SK-N-SH treated with all-trans-retinoic acid at 6 μM for 48 hours (cell line): ENCODE measurements around the gene C10orf105.

ENCODE experiments used
- ARNTL ChIP-seq: fragments of 450-650 bp; formaldehyde crosslinking; IDR thresholded peaks from 2 replicates; pipeline ENCODE4 v1.5.0; 2020; ENCODE audit warnings: low read depth, mild to moderate bottlenecking, moderate library complexity, borderline replicate concordance
- GLIS3 ChIP-seq: fragments of 250-450 bp; sonication (Bioruptor Pico); IDR thresholded peaks from 2 replicates; pipeline ENCODE4 v1.5.0; 2020; ENCODE audit warnings: mild to moderate bottlenecking, moderate library complexity
- ISL1 ChIP-seq: fragments of 250-450 bp; sonication (Bioruptor Pico); IDR thresholded peaks from 2 replicates; pipeline ENCODE4 v2.1.2; 2022; ENCODE audit warnings: mild to moderate bottlenecking, moderate library complexity
- RARB ChIP-seq: fragments of 250-450 bp; sonication (Bioruptor Pico); IDR thresholded peaks from 2 replicates; pipeline ENCODE4 v1.8.0; 2021; ENCODE audit warnings: mild to moderate bottlenecking, moderate library complexity
- SNAI2 ChIP-seq: fragments of 250-450 bp; sonication (Bioruptor Pico); IDR thresholded peaks from 2 replicates; pipeline ENCODE4 v1.5.0; 2020; ENCODE audit warnings: mild to moderate bottlenecking, moderate library complexity
- TOX ChIP-seq: fragments of 250-450 bp; sonication (Bioruptor Pico); IDR thresholded peaks from 2 replicates; pipeline ENCODE4 v1.8.0; 2021; ENCODE audit warnings: mild to moderate bottlenecking, moderate library complexity, borderline replicate concordance
- ZFP3 ChIP-seq: fragments of 250-450 bp; sonication (Bioruptor Pico); IDR thresholded peaks from 2 replicates; pipeline ENCODE4 v1.5.0; 2020; ENCODE audit warnings: mild to moderate bottlenecking, moderate library complexity
- ZFP30 ChIP-seq: fragments of 450-650 bp; formaldehyde crosslinking; IDR thresholded peaks from 2 replicates; pipeline ENCODE4 v1.5.0; 2022; ENCODE audit warnings: mild to moderate bottlenecking, moderate library complexity
- ZNF8 ChIP-seq: fragments of 450-650 bp; formaldehyde crosslinking; IDR thresholded peaks from 2 replicates; pipeline ENCODE4 v1.5.0; 2020; ENCODE audit warnings: mild to moderate bottlenecking, moderate library complexity
- TF ChIP-seq, protein P1 (sequence below): fragments of 250-450 bp; sonication (Bioruptor Pico); IDR thresholded peaks from 2 replicates; pipeline ENCODE4 v1.8.0; 2021; ENCODE audit warnings: low read depth, mild to moderate bottlenecking, moderate library complexity, borderline replicate concordance
- TF ChIP-seq, protein P2 (sequence below): fragments of 250-450 bp; sonication (Bioruptor Pico); IDR thresholded peaks from 2 replicates; pipeline ENCODE4 v1.5.0; 2020; ENCODE audit warnings: mild to moderate bottlenecking, moderate library complexity
- TF ChIP-seq, protein P3 (sequence below): fragments of 250-450 bp; sonication (Bioruptor Pico); IDR thresholded peaks from 2 replicates; pipeline ENCODE4 v1.5.1; 2020; ENCODE audit warnings: low read depth, mild to moderate bottlenecking, moderate library complexity
- TF ChIP-seq, protein P4 (sequence below): fragments of 250-450 bp; sonication (Bioruptor Pico); IDR thresholded peaks from 2 replicates; pipeline ENCODE4 v1.8.0; 2020; ENCODE audit warnings: mild to moderate bottlenecking, moderate library complexity, borderline replicate concordance

DNA sequence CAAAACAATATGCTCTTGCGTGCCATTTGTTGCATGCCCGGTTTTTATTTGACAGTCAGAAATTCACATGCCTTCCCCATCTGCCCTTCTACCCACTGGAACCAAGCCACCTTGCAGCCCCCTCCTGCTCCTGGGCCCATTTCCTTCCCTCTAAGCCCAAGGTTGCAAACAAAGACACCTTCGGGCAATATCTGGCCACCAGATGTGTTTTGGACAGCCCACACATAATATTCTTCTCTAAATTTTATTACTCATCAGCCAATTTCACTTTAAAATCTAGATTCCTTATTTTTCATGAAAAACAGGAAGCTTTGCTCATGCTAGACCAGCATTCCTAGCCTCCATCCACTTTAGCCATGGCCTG, 18.2 kb upstream of the C10orf105 start:
- no peak for TF ChIP-seq SNAI2 (CRISPR knock-in tag)
- TF ChIP-seq ZNF8, result no peak
- TF ChIP-seq ISL1 (CRISPR knock-in tag), result no peak
- TF ChIP-seq, protein P1, sequence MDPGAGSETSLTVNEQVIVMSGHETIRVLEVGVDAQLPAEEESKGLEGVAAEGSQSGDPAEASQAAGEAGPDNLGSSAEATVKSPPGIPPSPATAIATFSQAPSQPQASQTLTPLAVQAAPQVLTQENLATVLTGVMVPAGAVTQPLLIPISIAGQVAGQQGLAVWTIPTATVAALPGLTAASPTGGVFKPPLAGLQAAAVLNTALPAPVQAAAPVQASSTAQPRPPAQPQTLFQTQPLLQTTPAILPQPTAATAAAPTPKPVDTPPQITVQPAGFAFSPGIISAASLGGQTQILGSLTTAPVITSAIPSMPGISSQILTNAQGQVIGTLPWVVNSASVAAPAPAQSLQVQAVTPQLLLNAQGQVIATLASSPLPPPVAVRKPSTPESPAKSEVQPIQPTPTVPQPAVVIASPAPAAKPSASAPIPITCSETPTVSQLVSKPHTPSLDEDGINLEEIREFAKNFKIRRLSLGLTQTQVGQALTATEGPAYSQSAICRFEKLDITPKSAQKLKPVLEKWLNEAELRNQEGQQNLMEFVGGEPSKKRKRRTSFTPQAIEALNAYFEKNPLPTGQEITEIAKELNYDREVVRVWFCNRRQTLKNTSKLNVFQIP (CRISPR knock-in tag), result no peak
- TF ChIP-seq ARNTL, result no peak
- TF ChIP-seq, protein P2, sequence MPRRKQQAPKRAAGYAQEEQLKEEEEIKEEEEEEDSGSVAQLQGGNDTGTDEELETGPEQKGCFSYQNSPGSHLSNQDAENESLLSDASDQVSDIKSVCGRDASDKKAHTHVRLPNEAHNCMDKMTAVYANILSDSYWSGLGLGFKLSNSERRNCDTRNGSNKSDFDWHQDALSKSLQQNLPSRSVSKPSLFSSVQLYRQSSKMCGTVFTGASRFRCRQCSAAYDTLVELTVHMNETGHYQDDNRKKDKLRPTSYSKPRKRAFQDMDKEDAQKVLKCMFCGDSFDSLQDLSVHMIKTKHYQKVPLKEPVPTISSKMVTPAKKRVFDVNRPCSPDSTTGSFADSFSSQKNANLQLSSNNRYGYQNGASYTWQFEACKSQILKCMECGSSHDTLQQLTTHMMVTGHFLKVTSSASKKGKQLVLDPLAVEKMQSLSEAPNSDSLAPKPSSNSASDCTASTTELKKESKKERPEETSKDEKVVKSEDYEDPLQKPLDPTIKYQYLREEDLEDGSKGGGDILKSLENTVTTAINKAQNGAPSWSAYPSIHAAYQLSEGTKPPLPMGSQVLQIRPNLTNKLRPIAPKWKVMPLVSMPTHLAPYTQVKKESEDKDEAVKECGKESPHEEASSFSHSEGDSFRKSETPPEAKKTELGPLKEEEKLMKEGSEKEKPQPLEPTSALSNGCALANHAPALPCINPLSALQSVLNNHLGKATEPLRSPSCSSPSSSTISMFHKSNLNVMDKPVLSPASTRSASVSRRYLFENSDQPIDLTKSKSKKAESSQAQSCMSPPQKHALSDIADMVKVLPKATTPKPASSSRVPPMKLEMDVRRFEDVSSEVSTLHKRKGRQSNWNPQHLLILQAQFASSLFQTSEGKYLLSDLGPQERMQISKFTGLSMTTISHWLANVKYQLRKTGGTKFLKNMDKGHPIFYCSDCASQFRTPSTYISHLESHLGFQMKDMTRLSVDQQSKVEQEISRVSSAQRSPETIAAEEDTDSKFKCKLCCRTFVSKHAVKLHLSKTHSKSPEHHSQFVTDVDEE (CRISPR knock-in tag), result no peak
- TF ChIP-seq TOX, result no peak
- TF ChIP-seq, protein P3, sequence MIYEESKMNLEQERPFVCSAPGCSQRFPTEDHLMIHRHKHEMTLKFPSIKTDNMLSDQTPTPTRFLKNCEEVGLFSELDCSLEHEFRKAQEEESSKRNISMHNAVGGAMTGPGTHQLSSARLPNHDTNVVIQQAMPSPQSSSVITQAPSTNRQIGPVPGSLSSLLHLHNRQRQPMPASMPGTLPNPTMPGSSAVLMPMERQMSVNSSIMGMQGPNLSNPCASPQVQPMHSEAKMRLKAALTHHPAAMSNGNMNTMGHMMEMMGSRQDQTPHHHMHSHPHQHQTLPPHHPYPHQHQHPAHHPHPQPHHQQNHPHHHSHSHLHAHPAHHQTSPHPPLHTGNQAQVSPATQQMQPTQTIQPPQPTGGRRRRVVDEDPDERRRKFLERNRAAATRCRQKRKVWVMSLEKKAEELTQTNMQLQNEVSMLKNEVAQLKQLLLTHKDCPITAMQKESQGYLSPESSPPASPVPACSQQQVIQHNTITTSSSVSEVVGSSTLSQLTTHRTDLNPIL, result no peak
- no peak for TF ChIP-seq ZFP3 (CRISPR knock-in tag)
- TF ChIP-seq, protein P4, sequence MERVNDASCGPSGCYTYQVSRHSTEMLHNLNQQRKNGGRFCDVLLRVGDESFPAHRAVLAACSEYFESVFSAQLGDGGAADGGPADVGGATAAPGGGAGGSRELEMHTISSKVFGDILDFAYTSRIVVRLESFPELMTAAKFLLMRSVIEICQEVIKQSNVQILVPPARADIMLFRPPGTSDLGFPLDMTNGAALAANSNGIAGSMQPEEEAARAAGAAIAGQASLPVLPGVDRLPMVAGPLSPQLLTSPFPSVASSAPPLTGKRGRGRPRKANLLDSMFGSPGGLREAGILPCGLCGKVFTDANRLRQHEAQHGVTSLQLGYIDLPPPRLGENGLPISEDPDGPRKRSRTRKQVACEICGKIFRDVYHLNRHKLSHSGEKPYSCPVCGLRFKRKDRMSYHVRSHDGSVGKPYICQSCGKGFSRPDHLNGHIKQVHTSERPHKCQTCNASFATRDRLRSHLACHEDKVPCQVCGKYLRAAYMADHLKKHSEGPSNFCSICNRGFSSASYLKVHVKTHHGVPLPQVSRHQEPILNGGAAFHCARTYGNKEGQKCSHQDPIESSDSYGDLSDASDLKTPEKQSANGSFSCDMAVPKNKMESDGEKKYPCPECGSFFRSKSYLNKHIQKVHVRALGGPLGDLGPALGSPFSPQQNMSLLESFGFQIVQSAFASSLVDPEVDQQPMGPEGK, result no peak
- no peak for TF ChIP-seq RARB (CRISPR knock-in tag)
- no peak for TF ChIP-seq ZFP30 (CRISPR knock-in tag)
- no peak for TF ChIP-seq GLIS3 (CRISPR knock-in tag)
